GM18499 (cell line): ENCODE results near the gene EPB41L4A.
A peak's percentile ranks its signal among the peaks of the same experiment; 100 is the strongest.

Experiments
- ATAC-seq: cut with Tn5 transposase; IDR thresholded peaks from one replicate; pipeline ENCODE4 v1.9.1; 2021; ENCODE audit warnings: moderate number of reproducible peaks; ENCODE audit not compliant: insufficient read depth, unreplicated experiment

The EPB41L4A gene

GRCh38 chr5:112356178-112356956 is 62.7 kb downstream of the EPB41L4A start:
- no peak for ATAC-seq

GRCh38 chr5:112355058-112355685 is 63.9 kb downstream of the EPB41L4A start:
- no peak for ATAC-seq

- ATAC-seq = no peak
Observed at GRCh38 chr5:112353678-112354077, 65.4 kb downstream of the EPB41L4A start.

- no peak for ATAC-seq
Observed at GRCh38 chr5:112351225-112351624, 67.9 kb downstream of the EPB41L4A start.

- ATAC-seq = no peak
Observed at GRCh38 chr5:112350626-112351025, 68.5 kb downstream of the EPB41L4A start.

- no peak for ATAC-seq
Observed at GRCh38 chr5:112349371-112349770, 69.7 kb downstream of the EPB41L4A start.

GRCh38 chr5:112348915-112349314 is 70.2 kb downstream of the EPB41L4A start:
- ATAC-seq = no peak

- no peak for ATAC-seq
Observed at GRCh38 chr5:112348387-112348786, 70.7 kb downstream of the EPB41L4A start.

GRCh38 chr5:112346411-112347044 is 72.5 kb downstream of the EPB41L4A start:
- peak; percentile 60 for ATAC-seq

- ATAC-seq = no peak
Observed at GRCh38 chr5:112344540-112344939, 74.5 kb downstream of the EPB41L4A start.

- ATAC-seq = no peak
Observed at GRCh38 chr5:112342389-112342788, 76.7 kb downstream of the EPB41L4A start.

GRCh38 chr5:112339761-112340160 is 79.3 kb downstream of the EPB41L4A start:
- no peak for ATAC-seq

GRCh38 chr5:112338681-112339337 is 80.3 kb downstream of the EPB41L4A start:
- ATAC-seq = no peak

- ATAC-seq = no peak
Observed at GRCh38 chr5:112333331-112333781, 85.7 kb downstream of the EPB41L4A start.

GRCh38 chr5:112331892-112332291 is 87.2 kb downstream of the EPB41L4A start:
- no peak for ATAC-seq

- ATAC-seq = peak; percentile 98
Observed at GRCh38 chr5:112329419-112330090, 89.5 kb downstream of the EPB41L4A start.

GRCh38 chr5:112323166-112323565 is 95.9 kb downstream of the EPB41L4A start:
- no peak for ATAC-seq

GRCh38 chr5:112320408-112320807 is 98.7 kb downstream of the EPB41L4A start:
- no peak for ATAC-seq

- no peak for ATAC-seq
Observed at GRCh38 chr5:112318346-112318745, 100.7 kb downstream of the EPB41L4A start.

- no peak for ATAC-seq
Observed at GRCh38 chr5:112317866-112318265, 101.2 kb downstream of the EPB41L4A start.
